Measurements from ENCODE around the gene PRKCZ. TPM values are rescaled to one million over a fixed set of nuclear protein-coding genes. Genes with fewer than 3 reads are reported as not detected.

The PRKCZ gene
- total RNA-seq, 1 experiment from 2014 or later: 56.8 TPM

GRCh38 chr1:2081326-2081885, 31.2 kb downstream of the PRKCZ start:
- Histone ChIP-seq H3K9me3 (ENCODE audit: low read length) (peaks cover 14% of the 10 kb centered on the region), H3F3A (ENCODE audit: low read length, unreplicated experiment) (no peaks in the 10 kb centered on the region), H2AFZ (ENCODE audit: low read length) (no peak overlapping the region), H3K9ac (ENCODE audit: low read length) (no peak overlapping the region), H3K27me3 (ENCODE audit: low read length) (no peaks in the 10 kb centered on the region), H3K27ac (ENCODE audit: low read length) (no peak overlapping the region), H3K4me3 (ENCODE audit: low read length) (no peak overlapping the region), H4K20me1 (ENCODE audit: low read length) (peaks cover under 1% of the 10 kb centered on the region; the same call in 1 of the 2 replicates), H3K4me2 (ENCODE audit: low read length) (no peak overlapping the region), H3K36me3 (ENCODE audit: low read depth, low read length) (peaks cover 20% of the 10 kb centered on the region), H3K4me1 (ENCODE audit: insufficient read depth, low read length) (no peaks in the 10 kb centered on the region), H3K9me2 (replicated peaks; ENCODE audit: low read length) (no peaks in the 10 kb centered on the region), H3K79me2 (ENCODE audit: low read length) (no peaks in the 10 kb centered on the region; the same call in 1 of the 2 replicates)
- POLR2A ChIA-PET (ENCODE audit: unreplicated experiment): no interaction called here
- CTCF ChIA-PET: no interaction called here
- no peak for TF ChIP-seq CTCF (conservative IDR thresholded peaks at IDR 0.05; ENCODE audit: low read depth, low read length)
- TF ChIP-seq EZH2phosphoT487 (IDR thresholded peaks at IDR 0.05; ENCODE audit: borderline replicate concordance, low read length): no peak
- no peak for TF ChIP-seq EZH2 (IDR thresholded peaks at IDR 0.05; ENCODE audit: low read length, unreplicated experiment)
- BruUV-seq (replicated peaks): no TSS peak
- DNase-seq (no peak), ATAC-seq (no peak)
- intact Hi-C loops (cut with micrococcal nuclease): no loop called here

DNA sequence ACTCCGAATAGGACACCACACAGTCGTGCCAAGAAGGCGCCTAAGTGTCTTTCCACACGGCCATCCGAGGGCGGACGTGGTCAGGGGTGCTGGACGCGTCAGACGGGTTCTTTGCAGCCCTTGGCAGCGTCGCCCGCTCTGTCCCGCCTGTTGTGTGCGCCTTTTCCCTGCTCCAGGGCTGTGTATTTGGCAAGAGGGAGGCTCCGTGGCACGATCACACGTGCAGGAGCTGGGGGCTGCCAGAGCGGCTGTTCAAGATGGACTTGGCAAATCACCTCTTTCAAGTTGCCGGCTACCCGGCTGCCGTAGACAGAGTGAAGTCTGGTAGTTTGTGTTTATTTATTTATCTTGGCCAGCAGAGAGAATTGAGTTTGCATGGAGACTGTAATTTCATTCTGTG, 31.9 kb downstream of the PRKCZ start:
- no peak overlapping the region for H3K4me3 ChIP-seq (ENCODE audit: low read length)
- no peak overlapping the region for H3K4me2 ChIP-seq (ENCODE audit: low read length)
- intact Hi-C loops (cut with micrococcal nuclease): no loop called here
- H4K20me1 ChIP-seq (ENCODE audit: low read length): peaks cover 4% of the 10 kb centered on the region; the same call in 1 of the 2 replicates
- H3K9me2 ChIP-seq (replicated peaks; ENCODE audit: low read length): no peaks in the 10 kb centered on the region
- TF ChIP-seq CTCF (conservative IDR thresholded peaks at IDR 0.05; ENCODE audit: low read depth, low read length) (no peak), EZH2phosphoT487 (IDR thresholded peaks at IDR 0.05; ENCODE audit: borderline replicate concordance, low read length) (no peak), EZH2 (IDR thresholded peaks at IDR 0.05; ENCODE audit: low read length, unreplicated experiment) (no peak)
- no peaks in the 10 kb centered on the region; the same call in 1 of the 2 replicates for H3K79me2 ChIP-seq (ENCODE audit: low read length)
- H3K27ac ChIP-seq (ENCODE audit: low read length): no peak overlapping the region
- H2AFZ ChIP-seq (ENCODE audit: low read length): no peak overlapping the region
- DNase-seq (no peak), ATAC-seq (no peak)
- H3K9me3 ChIP-seq (ENCODE audit: low read length): peaks cover 14% of the 10 kb centered on the region
- no TSS peak for BruUV-seq (replicated peaks)
- H3K27me3 ChIP-seq (ENCODE audit: low read length): no peaks in the 10 kb centered on the region
- no peaks in the 10 kb centered on the region for H3K4me1 ChIP-seq (ENCODE audit: insufficient read depth, low read length)
- no peak overlapping the region for H3K9ac ChIP-seq (ENCODE audit: low read length)
- CTCF ChIA-PET: no interaction called here
- no peaks in the 10 kb centered on the region for H3F3A ChIP-seq (ENCODE audit: low read length, unreplicated experiment)
- peaks cover 16% of the 10 kb centered on the region for H3K36me3 ChIP-seq (ENCODE audit: low read depth, low read length)
- POLR2A ChIA-PET (ENCODE audit: unreplicated experiment): no interaction called here

DNA sequence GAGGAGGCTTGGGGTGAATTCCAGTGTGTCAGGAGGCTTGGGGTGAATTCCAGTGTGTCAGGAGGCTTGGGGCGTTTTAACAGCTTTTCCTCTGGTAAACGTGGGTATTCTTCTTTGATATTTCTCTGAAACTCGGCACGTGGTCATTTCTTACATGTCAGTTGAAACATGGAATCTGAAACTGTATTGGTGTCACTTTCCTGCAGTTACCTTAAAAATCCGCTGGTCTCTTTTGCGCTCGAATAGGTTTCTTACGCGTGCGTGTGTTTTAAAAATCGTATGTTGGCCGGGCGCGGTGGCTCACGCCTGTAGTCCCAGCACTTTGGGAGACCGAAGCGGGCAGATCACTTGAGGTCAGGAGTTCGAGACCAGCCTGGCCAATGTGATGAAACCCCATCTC, 33.5 kb downstream of the PRKCZ start:
- Histone ChIP-seq H3K4me2 (ENCODE audit: low read length) (no peak overlapping the region), H3K9ac (ENCODE audit: low read length) (no peak overlapping the region), H3K36me3 (ENCODE audit: low read depth, low read length) (peaks cover under 1% of the 10 kb centered on the region; the same call in 1 of the 2 replicates), H3K4me1 (ENCODE audit: insufficient read depth, low read length) (no peaks in the 10 kb centered on the region), H3F3A (ENCODE audit: low read length, unreplicated experiment) (no peaks in the 10 kb centered on the region), H2AFZ (ENCODE audit: low read length) (no peak overlapping the region), H3K27ac (ENCODE audit: low read length) (no peak overlapping the region), H4K20me1 (ENCODE audit: low read length) (peaks cover 4% of the 10 kb centered on the region; the same call in 1 of the 2 replicates), H3K27me3 (ENCODE audit: low read length) (no peaks in the 10 kb centered on the region), H3K9me2 (replicated peaks; ENCODE audit: low read length) (no peaks in the 10 kb centered on the region), H3K9me3 (ENCODE audit: low read length) (peaks cover under 1% of the 10 kb centered on the region; the same call in 1 of the 2 replicates), H3K79me2 (ENCODE audit: low read length) (no peaks in the 10 kb centered on the region; the same call in 1 of the 2 replicates), H3K4me3 (ENCODE audit: low read length) (no peak overlapping the region)
- BruUV-seq (replicated peaks): no TSS peak
- intact Hi-C loops (cut with micrococcal nuclease): no loop called here
- DNase-seq: no peak
- no peak for ATAC-seq
- ChIA-PET POLR2A (ENCODE audit: unreplicated experiment) (no interaction called here), CTCF (no interaction called here)
- no peak for TF ChIP-seq EZH2 (IDR thresholded peaks at IDR 0.05; ENCODE audit: low read length, unreplicated experiment)
- no peak for TF ChIP-seq EZH2phosphoT487 (IDR thresholded peaks at IDR 0.05; ENCODE audit: borderline replicate concordance, low read length)
- no peak for TF ChIP-seq CTCF (conservative IDR thresholded peaks at IDR 0.05; ENCODE audit: low read depth, low read length)

Measured in PC-3 (cell line).